ENCODE data around the gene FLNC. TPM values are rescaled to one million over a fixed set of nuclear protein-coding genes. Genes with fewer than 3 reads are reported as not detected.

FLNC gene
- total and polyA plus RNA-seq, 9 of the 15 experiments (the other 6 are each of a cell fraction or from before 2014, with no cell fraction given): 0.90 to 155 (median 28.8) TPM

- TF ChIP-seq MGA (IDR thresholded peaks at IDR 0.05) (no peak), ZKSCAN3 (CRISPR knock-in tag; IDR thresholded peaks at IDR 0.05) (no peak), CC2D1A (IDR thresholded peaks at IDR 0.05) (no peak), PREB (CRISPR knock-in tag; IDR thresholded peaks at IDR 0.05) (no peak), BHLHE40 (IDR thresholded peaks at IDR 0.05; ENCODE audit: low read length) (no peak), ZNF707 (CRISPR knock-in tag; conservative IDR thresholded peaks at IDR 0.05) (no peak), ZNF239 (CRISPR knock-in tag; IDR thresholded peaks at IDR 0.05) (no peak), HBP1 (CRISPR knock-in tag; IDR thresholded peaks at IDR 0.05) (peak; percentile 7; the same call in 1 of the 2 replicates), ETS2 (tag; IDR thresholded peaks at IDR 0.05; ENCODE audit: borderline replicate concordance, poor library complexity, severe bottlenecking) (no peak), ZNF778 (CRISPR knock-in tag; IDR thresholded peaks at IDR 0.05) (no peak), ZNF780A (CRISPR knock-in tag; IDR thresholded peaks at IDR 0.05) (no peak), CCAR2 (IDR thresholded peaks at IDR 0.05; ENCODE audit: low read depth, low read length) (no peak)
These were observed 14.8 kb upstream of the FLNC start (continued) for GRCh38 chr7:128815289-128815942.
